Coronary artery (tissue), 2 donors: ENCODE results near the gene GLIPR2.
A peak's percentile ranks its signal among the peaks of the same experiment; 100 is the strongest.
"Not testable (repeated sequence)": the region's sequence is repeated elsewhere in the genome, so short reads cannot be mapped to it uniquely, and the experiment has no call there.

Experiments
- DNase-seq: peaks from one replicate; pipeline ENCODE4 v3.0.0-alpha.2; 2017; ENCODE audit warnings: low spot score
- H3K27ac ChIP-seq, 2 donors: fragments of 200-600 bp; sonication (generic); one replicate each; pipeline ENCODE4 v1.5.1; 2016 to 2019
- H3K4me3 ChIP-seq: fragments of 200-600 bp; sonication (generic); 2 replicates; pipeline ENCODE4 v1.5.1; 2016; ENCODE audit warnings: mild to moderate bottlenecking, moderate library complexity
- CTCF ChIP-seq: fragments of 200-600 bp; sonication (generic); IDR thresholded peaks from one replicate; pipeline ENCODE4 v1.5.1; 2019; ENCODE audit warnings: antibody characterized with exemption

The GLIPR2 gene

GRCh38 chr9:36129139-36129538, 7.4 kb upstream of the GLIPR2 start:
- no peak for DNase-seq
- H3K4me3 ChIP-seq, result no peak overlapping the region
- TF ChIP-seq CTCF, result no peak
- H3K27ac ChIP-seq, result no peak overlapping the region

- DNase-seq, H3K27ac ChIP-seq, H3K4me3 ChIP-seq: not testable (repeated sequence)
Measured at GRCh38 chr9:36131666-36132065, 4.9 kb upstream of the GLIPR2 start.

GRCh38 chr9:36132086-36132485, 4.4 kb upstream of the GLIPR2 start:
- no peak for DNase-seq
- Histone ChIP-seq H3K27ac (no peak overlapping the region), H3K4me3 (no peak overlapping the region)
- no peak for TF ChIP-seq CTCF

GRCh38 chr9:36134761-36135505, 1.6 kb upstream of the GLIPR2 start:
- no peak overlapping the region for H3K4me3 ChIP-seq
- H3K27ac ChIP-seq, result no peak overlapping the region
- TF ChIP-seq CTCF, result no peak
- peak; percentile 28 for DNase-seq

- H3K4me3 ChIP-seq, result peak overlapping the region; percentile 93
- no peak for TF ChIP-seq CTCF
- DNase-seq, result no peak
- H3K27ac ChIP-seq, result peak overlapping the region; percentile 66 to 79
Measured at GRCh38 chr9:36135741-36136271, 727 bp upstream of the GLIPR2 start.

- peak overlapping the region; percentile 66 to 79 for H3K27ac ChIP-seq
- peak overlapping the region; percentile 93 for H3K4me3 ChIP-seq
Measured at GRCh38 chr9:36136894-36137391, 410 bp downstream of the GLIPR2 start.

More at GRCh38 chr9:36136894-36137391, 410 bp downstream of the GLIPR2 start:
- TF ChIP-seq CTCF, result no peak
- no peak for DNase-seq
